OCI-LY3 (cell line): ENCODE measurements around the gene RAB12.

Experiments
- CTCF ChIP-seq: fragments of 200-600, 300-600 bp; sonication (generic); IDR thresholded peaks from 2 replicates; pipeline ENCODE4 v1.5.1; 2014; ENCODE audit warnings: antibody characterized with exemption, low read length, low read depth
- EZH2phosphoT487 ChIP-seq: fragments of 200-600 bp; shearing (Covaris generic); IDR thresholded peaks from 2 replicates; pipeline ENCODE4 v1.6.1; 2018; ENCODE audit warnings: antibody characterized with exemption, mixed run types, low read depth

- TF ChIP-seq EZH2phosphoT487: no peak
- no peak for TF ChIP-seq CTCF
Observed at GRCh38 chr18:8685914-8686216, 76.6 kb downstream of the RAB12 start.
